HG02970 (cell line): Measurements from ENCODE around the gene ZNF155.
"Not testable (repeated sequence)": the region's sequence is repeated elsewhere in the genome, so short reads cannot be mapped to it uniquely, and the experiment has no call there.

Experiments used
- ATAC-seq: cut with Tn5 transposase; IDR thresholded peaks from one replicate; pipeline ENCODE4 v1.9.1; 2021; ENCODE audit warnings: mild to moderate bottlenecking, moderate library complexity, moderate number of reproducible peaks; ENCODE audit not compliant: unreplicated experiment, low FRiP score

Gene ZNF155

GRCh38 chr19:43983912-43984686, at the start of gene ZNF155:
TSS of gene ZNF155 (plus strand) at chr19:43984188. CDS start at chr19:43988544, 4,356 bp downstream.
- peak; percentile 88 for ATAC-seq

- ATAC-seq = peak; percentile 84
Measured at GRCh38 chr19:43934985-43935708, 48.8 kb upstream of the ZNF155 start, which contains the start of gene ZNF45. TSS of gene ZNF45 (minus strand) at chr19:43935282. CDS start at chr19:43922185, 13,097 bp downstream.

- no peak for ATAC-seq
Measured at GRCh38 chr19:43936188-43936587, 47.8 kb upstream of the ZNF155 start.

- ATAC-seq = no peak
Measured at GRCh38 chr19:43939557-43940260, 44.3 kb upstream of the ZNF155 start.

- no peak for ATAC-seq
Measured at GRCh38 chr19:43940719-43941118, 43.3 kb upstream of the ZNF155 start.

- ATAC-seq = no peak
Measured at GRCh38 chr19:43941209-43941608, 42.8 kb upstream of the ZNF155 start.

- ATAC-seq = not testable (repeated sequence)
Measured at GRCh38 chr19:43947412-43947811, 36.6 kb upstream of the ZNF155 start.

- not testable (repeated sequence) for ATAC-seq
Measured at GRCh38 chr19:43949803-43950202, 34.2 kb upstream of the ZNF155 start.

- peak; percentile 92 for ATAC-seq
Measured at GRCh38 chr19:43950834-43951645, 32.9 kb upstream of the ZNF155 start, which contains the start of gene ZNF221. TSS of gene ZNF221 (plus strand) at chr19:43951228. CDS start at chr19:43962727, 11,499 bp downstream.

GRCh38 chr19:43956827-43957226, 27.2 kb upstream of the ZNF155 start:
- ATAC-seq = no peak

GRCh38 chr19:43957891-43958290, 26.1 kb upstream of the ZNF155 start:
- ATAC-seq = no peak

GRCh38 chr19:43960411-43960810, 23.6 kb upstream of the ZNF155 start:
- ATAC-seq = no peak

- ATAC-seq = no peak
Measured at GRCh38 chr19:43966079-43966694, 17.8 kb upstream of the ZNF155 start.

GRCh38 chr19:43976732-43977131, 7.3 kb upstream of the ZNF155 start:
- ATAC-seq = no peak

GRCh38 chr19:43983544-43983911, 460 bp upstream of the ZNF155 start:
- ATAC-seq = no peak

GRCh38 chr19:43984687-43985000, 656 bp downstream of the ZNF155 start:
- ATAC-seq = no peak

GRCh38 chr19:43997631-43998290, 13.8 kb downstream of the ZNF155 start:
- no peak for ATAC-seq

GRCh38 chr19:44002212-44002565, 18.2 kb downstream of the ZNF155 start:
- no peak for ATAC-seq
